Measurements from ENCODE around the gene ZFP3. TPM values are rescaled to one million over a fixed set of nuclear protein-coding genes. Genes with fewer than 3 reads are reported as not detected.

ZFP3 gene
- total RNA-seq, 4 donors from 2014 or later = 6.0 to 11.6 (median 8.6) TPM

GRCh38 chr17:5111402-5112204 is 33.3 kb downstream of the ZFP3 start, which contains the start of gene ZNF232:
Gene ZNF232 (minus strand): TSS chr17:5111878. CDS start chr17:5111822, 56 bp downstream.
- H3K4me1 ChIP-seq = peaks cover 6 to 17% (median 9%) of the 10 kb centered on the region in 4 donors
- peak; percentile 97 for DNase-seq
- 0 to 1% methylated on average over 2 to 57 of the region's 69 CpGs for WGBS, 2 donors (ENCODE audit: low coverage in 1 of 2)
- H3K36me3 ChIP-seq = peaks cover 0 to 26% (median 5%) of the 10 kb centered on the region in 4 donors
- TF ChIP-seq EP300 (IDR thresholded peaks at IDR 0.05; ENCODE audit: low read depth) (peak; percentile 64), CTCF (IDR thresholded peaks at IDR 0.05) (no peak), POLR2AphosphoS5 (IDR thresholded peaks at IDR 0.05) (peak; percentile 77 to 85 (median 78)), POLR2A (IDR thresholded peaks at IDR 0.05) (peak; percentile 67)
- in situ Hi-C loops (cut with MboI; ENCODE audit: low pct_ligation_motif_present in 1 of 4, low pct_unique_long_range_greater_than_20kb in 1 of 4, low sequenced_read_pairs in 3 of 4) (no loop called here), intact Hi-C loops (cut with DNase I; ENCODE audit: low total_unique reads) (loop anchor here (5.0 kb wide), 1 partner anchor 379 kb away; the partner anchor contains the start of gene MED11)
- H3K27me3 ChIP-seq = peaks cover 24% of the 10 kb centered on the region
- H3K4me3 ChIP-seq = peak within 1 kb of the TSS; percentile 51 to 89 (median 77)
- H3K27ac ChIP-seq = peak within 1 kb of the TSS; percentile 77 to 84 (median 84)
- H3K9me3 ChIP-seq = no peaks in the 10 kb centered on the region

- WGBS, 2 donors (ENCODE audit: low coverage in 1 of 2) = 59% methylated on average over 62 of the region's 87 CpGs; no CpG with 5 or more reads in 1 of the 2 donors
Observed at GRCh38 chr17:5115673-5116651, 37.7 kb downstream of the ZFP3 start, which contains the start of gene USP6. Gene USP6 (plus strand): TSS chr17:5116032. CDS start chr17:5130368, 14,336 bp downstream.

GRCh38 chr17:5118219-5118618 is 40.0 kb downstream of the ZFP3 start:
- H3K27me3 ChIP-seq = peaks cover 48% of the 10 kb centered on the region

More at GRCh38 chr17:5115673-5116651, 37.7 kb downstream of the ZFP3 start, which contains the start of gene USP6:
- Histone ChIP-seq H3K9me3 (no peaks in the 10 kb centered on the region), H3K27ac (peak within 1 kb of the TSS in 1 of 4 donors; percentile 66), H3K36me3 (no peaks in the 10 kb centered on the region), H3K27me3 (peaks cover 34% of the 10 kb centered on the region), H3K4me3 (peak within 1 kb of the TSS in 1 of 4 donors; percentile 23), H3K4me1 (peaks cover under 1 to 9% (median 3%) of the 10 kb centered on the region in 4 donors)
- no peak for TF ChIP-seq CTCF (IDR thresholded peaks at IDR 0.05)
- no peak for TF ChIP-seq POLR2A (IDR thresholded peaks at IDR 0.05)
- no peak for TF ChIP-seq EP300 (IDR thresholded peaks at IDR 0.05; ENCODE audit: low read depth)
- no peak for TF ChIP-seq POLR2AphosphoS5 (IDR thresholded peaks at IDR 0.05)
- intact Hi-C loops (cut with DNase I; ENCODE audit: low total_unique reads) = no loop called here
- DNase-seq = no peak
- in situ Hi-C loops (cut with MboI; ENCODE audit: low pct_ligation_motif_present in 1 of 4, low pct_unique_long_range_greater_than_20kb in 1 of 4, low sequenced_read_pairs in 3 of 4) = no loop called here

More at GRCh38 chr17:5118219-5118618, 40.0 kb downstream of the ZFP3 start:
- intact Hi-C loops (cut with DNase I; ENCODE audit: low total_unique reads) = no loop called here
- TF ChIP-seq POLR2A (IDR thresholded peaks at IDR 0.05) = no peak
- TF ChIP-seq CTCF (IDR thresholded peaks at IDR 0.05) = no peak
- peak; percentile 1 for DNase-seq
- Histone ChIP-seq H3K4me1 (peaks cover 0 to 11% (median 7%) of the 10 kb centered on the region in 4 donors), H3K4me3 (no peak overlapping the region), H3K36me3 (no peaks in the 10 kb centered on the region), H3K9me3 (no peaks in the 10 kb centered on the region), H3K27ac (no peak overlapping the region)
- in situ Hi-C loops (cut with MboI; ENCODE audit: low pct_ligation_motif_present in 1 of 4, low pct_unique_long_range_greater_than_20kb in 1 of 4, low sequenced_read_pairs in 3 of 4) = no loop called here
- WGBS, 2 donors (ENCODE audit: low coverage in 1 of 2) = 63 to 72% methylated on average over 1 to 5 of the region's 6 CpGs

Data from transverse colon (tissue), 4 donors.